ENCODE measurements around the gene STK16. TPM values are rescaled to one million over a fixed set of nuclear protein-coding genes. Genes with fewer than 3 reads are reported as not detected.
A peak's percentile ranks its signal among the peaks of the same experiment; 100 is the strongest.
"Not testable (repeated sequence)": the region's sequence is repeated elsewhere in the genome, so short reads cannot be mapped to it uniquely, and the experiment has no call there.

Gene STK16
- total and polyA plus RNA-seq, 2 donors, result 11.2 to 36.3 TPM

DNA sequence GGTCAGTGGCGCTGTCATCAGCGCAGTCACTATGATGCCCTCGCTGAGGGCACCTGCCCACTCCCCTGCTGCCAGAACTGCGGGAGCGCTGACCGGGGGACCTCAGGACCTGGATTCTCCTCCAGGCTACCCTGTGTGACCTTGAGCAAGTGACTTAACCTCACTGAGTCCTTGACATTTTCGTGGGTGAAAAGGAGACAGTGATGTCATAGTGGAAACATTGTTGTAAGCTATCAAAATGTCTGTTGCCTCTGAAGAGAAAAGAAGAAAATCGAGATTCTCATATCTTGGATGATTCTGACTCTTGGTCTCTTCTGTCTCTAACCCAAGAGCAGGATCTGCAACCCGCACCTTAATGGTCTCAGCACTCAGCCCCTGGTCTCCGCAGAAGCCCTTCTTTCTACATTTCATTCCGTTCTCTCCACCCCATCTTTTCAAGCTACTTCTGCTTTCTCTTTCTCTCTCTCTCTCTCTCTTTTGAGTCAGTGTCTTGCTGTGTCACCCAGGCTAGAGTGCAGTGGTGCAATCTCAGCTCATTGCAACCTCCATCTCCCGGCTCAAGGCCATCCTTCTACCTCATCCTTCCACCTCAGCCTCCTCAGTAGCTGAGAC, 9.4 kb downstream of the STK16 start:
- Histone ChIP-seq H3K27ac (ENCODE audit: low read depth) (no peak overlapping the region), H3K36me3 (ENCODE audit: insufficient read depth) (no peaks in the 10 kb centered on the region), H3K4me1 (ENCODE audit: insufficient read depth) (no peaks in the 10 kb centered on the region), H3K4me3 (ENCODE audit: low read depth, low read length) (peak overlapping the region; percentile 59)
- WGBS, result 23% methylated on average over 12 of the region's 12 CpGs
- DNase-seq (ENCODE audit: extremely low spot score), result no peak

DNA sequence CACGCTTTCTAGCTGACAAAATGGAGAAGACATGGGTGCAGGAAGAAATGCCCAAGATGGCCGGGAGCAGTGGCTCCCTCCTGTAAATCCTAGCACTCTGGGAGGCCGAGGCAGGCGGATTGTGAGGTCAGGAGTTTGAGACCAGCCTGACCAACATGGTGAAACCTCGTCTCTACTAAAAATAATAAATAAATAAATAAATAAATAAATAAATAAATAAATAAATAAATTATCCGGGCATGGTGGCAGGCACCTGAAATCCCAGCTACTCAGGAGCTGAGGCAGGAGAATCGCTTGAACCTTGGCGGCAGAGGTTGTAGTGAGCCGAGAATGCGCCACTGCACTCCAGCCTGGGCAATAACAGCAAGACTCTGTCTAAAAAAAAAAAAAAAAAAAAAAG, 13.7 kb downstream of the STK16 start:
- 82% methylated on average over 10 of the region's 10 CpGs for WGBS
- not testable (repeated sequence) for DNase-seq (ENCODE audit: extremely low spot score); H3K4me3 ChIP-seq (ENCODE audit: low read depth, low read length); H3K4me1 ChIP-seq (ENCODE audit: insufficient read depth); H3K36me3 ChIP-seq (ENCODE audit: insufficient read depth); H3K27ac ChIP-seq (ENCODE audit: low read depth)

DNA sequence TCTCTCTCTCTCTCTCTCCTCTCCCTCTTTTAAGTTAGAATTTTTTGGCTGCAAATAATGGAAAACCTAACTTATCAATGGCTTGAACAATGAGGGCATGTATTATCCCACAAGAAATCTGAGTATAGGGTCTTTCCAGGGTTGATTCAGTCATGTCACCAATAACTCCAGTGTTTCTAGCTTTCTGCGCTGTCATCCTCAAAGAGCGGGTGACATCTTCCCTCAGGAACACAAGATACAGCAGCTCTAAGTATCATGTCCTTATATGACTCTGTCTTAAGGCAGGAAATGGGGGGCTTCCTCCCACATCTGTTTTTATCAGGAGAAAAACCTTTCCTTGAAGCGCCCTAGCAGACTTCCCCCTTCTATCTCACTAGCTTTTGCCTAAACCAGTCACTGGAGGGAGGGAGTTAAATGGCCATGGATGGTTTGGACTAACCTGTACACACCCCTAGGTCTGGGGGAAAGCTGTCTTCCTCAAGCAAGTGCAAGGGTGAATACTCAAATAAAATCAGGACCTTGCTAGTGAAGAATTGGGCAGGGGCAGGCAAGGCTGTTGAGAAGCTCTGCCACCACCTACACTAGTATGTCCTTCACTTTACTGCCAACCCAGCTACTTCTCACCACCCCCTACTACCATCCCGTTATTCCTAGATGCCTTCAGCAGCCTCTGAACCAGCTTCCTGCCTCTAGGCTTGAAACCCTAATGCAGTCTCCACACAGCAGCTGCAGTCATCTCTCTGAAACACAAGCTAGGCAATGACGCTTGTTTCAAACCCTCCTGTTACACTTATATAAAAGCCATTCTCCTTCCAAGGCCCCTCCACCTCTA, 16.0 kb downstream of the STK16 start:
- H3K36me3 ChIP-seq (ENCODE audit: insufficient read depth), result no peaks in the 10 kb centered on the region
- 67% methylated on average over 5 of the region's 5 CpGs for WGBS
- DNase-seq (ENCODE audit: extremely low spot score), result no peak

DNA sequence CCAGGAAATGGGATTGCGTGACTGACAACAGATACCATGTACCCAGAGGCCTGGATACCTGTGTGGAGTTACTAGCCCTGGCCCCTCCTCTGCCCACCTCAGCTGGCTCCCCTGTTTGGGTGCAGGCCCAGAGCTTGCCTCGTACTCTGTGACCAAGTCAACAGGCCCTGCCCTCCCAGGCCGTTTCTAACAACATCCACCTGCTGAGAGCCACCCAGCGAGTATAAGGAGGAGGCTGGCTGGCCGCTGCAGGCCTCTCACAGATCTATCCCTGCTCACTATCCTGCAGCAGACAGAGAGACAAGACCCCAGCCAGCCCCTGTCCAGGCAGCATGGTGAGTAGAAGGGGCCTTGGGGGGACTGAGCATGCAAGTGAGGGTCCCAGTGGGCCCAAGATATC, 21.0 kb downstream of the STK16 start:
- no peaks in the 10 kb centered on the region for H3K4me1 ChIP-seq (ENCODE audit: insufficient read depth)
- no peak for DNase-seq (ENCODE audit: extremely low spot score)
- no peak overlapping the region for H3K4me3 ChIP-seq (ENCODE audit: low read depth, low read length)
- 60% methylated on average over 5 of the region's 5 CpGs for WGBS
- no peak overlapping the region for H3K27ac ChIP-seq (ENCODE audit: low read depth)
- H3K36me3 ChIP-seq (ENCODE audit: insufficient read depth), result no peaks in the 10 kb centered on the region

More for the DNA sequence above, 16.0 kb downstream of the STK16 start:
- Histone ChIP-seq H3K4me3 (ENCODE audit: low read depth, low read length) (no peak overlapping the region), H3K27ac (ENCODE audit: low read depth) (no peak overlapping the region), H3K4me1 (ENCODE audit: insufficient read depth) (no peaks in the 10 kb centered on the region)

GRCh38 chr2:219266886-219267285, 21.6 kb downstream of the STK16 start:
- WGBS, result 89% methylated on average over 1 of the region's 1 CpG

GRCh38 chr2:219268294-219268693, 23.0 kb downstream of the STK16 start:
- DNase-seq (ENCODE audit: extremely low spot score), result no peak
- WGBS, result 85% methylated on average over 2 of the region's 2 CpGs
- H3K27ac ChIP-seq (ENCODE audit: low read depth), result no peak overlapping the region
- H3K4me1 ChIP-seq (ENCODE audit: insufficient read depth), result no peaks in the 10 kb centered on the region
- no peak overlapping the region for H3K4me3 ChIP-seq (ENCODE audit: low read depth, low read length)
- H3K36me3 ChIP-seq (ENCODE audit: insufficient read depth), result no peaks in the 10 kb centered on the region

More at GRCh38 chr2:219266886-219267285, 21.6 kb downstream of the STK16 start:
- Histone ChIP-seq H3K36me3 (ENCODE audit: insufficient read depth) (no peaks in the 10 kb centered on the region), H3K4me1 (ENCODE audit: insufficient read depth) (no peaks in the 10 kb centered on the region), H3K4me3 (ENCODE audit: low read depth, low read length) (no peak overlapping the region), H3K27ac (ENCODE audit: low read depth) (no peak overlapping the region)
- DNase-seq (ENCODE audit: extremely low spot score), result no peak

GRCh38 chr2:219269362-219270054, 24.2 kb downstream of the STK16 start:
- 53% methylated on average over 8 of the region's 8 CpGs for WGBS

GRCh38 chr2:219270055-219270372, 24.7 kb downstream of the STK16 start:
- 84% methylated on average over 5 of the region's 5 CpGs for WGBS
- H3K4me3 ChIP-seq (ENCODE audit: low read depth, low read length), result no peak overlapping the region
- DNase-seq (ENCODE audit: extremely low spot score), result no peak

More at GRCh38 chr2:219269362-219270054, 24.2 kb downstream of the STK16 start:
- no peak overlapping the region for H3K27ac ChIP-seq (ENCODE audit: low read depth)
- no peaks in the 10 kb centered on the region for H3K36me3 ChIP-seq (ENCODE audit: insufficient read depth)
- DNase-seq (ENCODE audit: extremely low spot score), result no peak
- no peaks in the 10 kb centered on the region for H3K4me1 ChIP-seq (ENCODE audit: insufficient read depth)
- H3K4me3 ChIP-seq (ENCODE audit: low read depth, low read length), result no peak overlapping the region

DNA sequence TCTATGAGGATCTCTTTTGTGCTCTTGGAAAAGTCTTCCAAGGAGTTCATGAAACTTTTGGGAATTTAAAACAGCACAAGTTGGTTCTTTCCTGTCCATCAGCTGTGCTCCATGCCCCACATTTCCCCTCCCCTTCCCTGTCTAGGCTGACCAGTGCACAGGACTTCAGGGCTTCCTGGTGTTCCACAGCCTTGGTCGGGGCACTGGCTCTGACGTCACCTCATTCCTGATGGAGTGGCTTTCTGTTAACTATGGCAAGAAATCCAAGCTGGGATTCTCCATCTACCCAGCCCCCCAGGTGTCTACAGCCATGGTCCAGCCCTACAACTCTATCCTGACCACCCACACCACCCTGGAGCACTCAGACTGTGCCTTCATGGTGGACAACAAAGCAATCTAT, 25.7 kb downstream of the STK16 start:
- Histone ChIP-seq H3K4me3 (ENCODE audit: low read depth, low read length) (no peak overlapping the region), H3K27ac (ENCODE audit: low read depth) (no peak overlapping the region), H3K36me3 (ENCODE audit: insufficient read depth) (no peaks in the 10 kb centered on the region), H3K4me1 (ENCODE audit: insufficient read depth) (no peaks in the 10 kb centered on the region)
- DNase-seq (ENCODE audit: extremely low spot score), result no peak
- WGBS, result 82% methylated on average over 2 of the region's 2 CpGs

More at GRCh38 chr2:219270055-219270372, 24.7 kb downstream of the STK16 start:
- Histone ChIP-seq H3K27ac (ENCODE audit: low read depth) (no peak overlapping the region), H3K36me3 (ENCODE audit: insufficient read depth) (no peaks in the 10 kb centered on the region), H3K4me1 (ENCODE audit: insufficient read depth) (no peaks in the 10 kb centered on the region)

GRCh38 chr2:219272356-219272755, 27.1 kb downstream of the STK16 start:
- no peaks in the 10 kb centered on the region for H3K4me1 ChIP-seq (ENCODE audit: insufficient read depth)
- no peak for DNase-seq (ENCODE audit: extremely low spot score)
- WGBS, result 82% methylated on average over 4 of the region's 4 CpGs

DNA sequence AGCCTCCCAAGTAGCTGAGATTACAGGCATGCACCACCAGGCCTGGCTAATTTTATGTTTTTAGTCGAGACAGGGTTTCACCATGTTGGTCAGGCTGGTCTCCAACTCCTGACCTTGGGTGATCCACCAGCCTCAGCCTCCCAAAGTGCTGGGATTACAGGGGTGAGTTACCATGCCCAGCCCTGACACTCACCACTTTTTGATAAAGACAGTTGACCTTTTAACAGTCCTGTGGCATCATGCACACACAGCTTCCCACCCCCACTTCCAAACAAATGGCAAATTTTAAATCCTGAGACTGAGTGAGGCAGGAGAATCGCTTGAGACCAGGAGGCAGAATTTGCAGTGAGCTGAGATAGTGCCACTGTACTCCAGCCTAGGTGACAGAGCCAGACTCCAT, 27.7 kb downstream of the STK16 start:
- WGBS, result 72% methylated on average over 2 of the region's 2 CpGs
- H3K4me1 ChIP-seq (ENCODE audit: insufficient read depth), result no peaks in the 10 kb centered on the region
- H3K27ac ChIP-seq (ENCODE audit: low read depth), result no peak overlapping the region
- DNase-seq (ENCODE audit: extremely low spot score), result no peak
- no peak overlapping the region for H3K4me3 ChIP-seq (ENCODE audit: low read depth, low read length)
- no peaks in the 10 kb centered on the region for H3K36me3 ChIP-seq (ENCODE audit: insufficient read depth)

More at GRCh38 chr2:219272356-219272755, 27.1 kb downstream of the STK16 start:
- H3K4me3 ChIP-seq (ENCODE audit: low read depth, low read length), result no peak overlapping the region
- no peaks in the 10 kb centered on the region for H3K36me3 ChIP-seq (ENCODE audit: insufficient read depth)
- H3K27ac ChIP-seq (ENCODE audit: low read depth), result no peak overlapping the region

DNA sequence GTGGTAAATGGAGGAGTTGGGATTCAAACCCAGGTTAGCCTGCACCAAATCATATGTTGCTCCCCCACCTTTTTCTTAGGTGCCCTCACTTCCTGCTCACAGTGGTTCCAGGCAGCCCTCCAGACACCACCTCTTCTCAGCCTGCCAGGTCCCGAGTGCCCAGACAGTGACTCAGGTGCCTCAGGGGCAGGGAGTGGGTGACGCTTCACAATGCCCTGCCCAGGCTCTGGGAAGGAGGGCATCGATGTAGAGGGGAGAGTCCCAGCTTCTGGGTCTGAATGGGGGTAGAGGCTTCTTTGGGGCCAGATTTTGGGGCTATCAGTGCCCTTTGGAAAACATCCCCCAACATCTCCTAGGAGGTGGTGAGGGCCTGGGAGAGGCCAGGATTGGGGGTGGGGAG, 28.7 kb downstream of the STK16 start:
- WGBS, result 69% methylated on average over 3 of the region's 3 CpGs
- no peaks in the 10 kb centered on the region for H3K36me3 ChIP-seq (ENCODE audit: insufficient read depth)
- no peaks in the 10 kb centered on the region for H3K4me1 ChIP-seq (ENCODE audit: insufficient read depth)
- no peak overlapping the region for H3K4me3 ChIP-seq (ENCODE audit: low read depth, low read length)
- DNase-seq (ENCODE audit: extremely low spot score), result no peak
- H3K27ac ChIP-seq (ENCODE audit: low read depth), result no peak overlapping the region

DNA sequence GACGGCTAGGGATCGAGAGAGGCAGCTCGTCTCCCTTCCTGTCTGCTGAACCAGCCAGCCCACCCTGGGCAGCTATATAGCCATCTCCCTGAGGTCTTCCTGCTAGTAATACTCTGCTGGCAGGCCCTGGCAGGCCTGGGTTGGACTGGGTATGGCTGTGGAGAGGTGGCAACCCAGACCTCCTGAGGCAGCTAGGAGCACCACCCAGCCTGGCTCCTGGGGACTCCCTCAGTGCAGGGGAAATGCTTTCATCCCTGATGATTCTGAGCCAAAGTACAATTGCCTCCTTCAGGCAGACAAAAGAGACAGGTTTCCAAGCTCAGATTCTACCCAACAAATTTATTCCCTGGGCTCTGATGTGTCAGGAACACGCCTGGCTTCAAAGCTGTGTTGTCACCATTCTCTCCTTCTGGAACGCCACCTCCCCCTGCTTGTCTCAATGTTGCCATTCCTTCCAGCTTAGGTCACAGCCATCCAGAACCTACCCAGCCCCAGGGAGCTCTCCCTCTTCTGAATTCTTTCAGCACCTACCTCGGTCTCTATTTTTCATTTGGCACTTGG, 29.2 kb downstream of the STK16 start:
- Histone ChIP-seq H3K4me3 (ENCODE audit: low read depth, low read length) (no peak overlapping the region), H3K36me3 (ENCODE audit: insufficient read depth) (no peaks in the 10 kb centered on the region), H3K27ac (ENCODE audit: low read depth) (no peak overlapping the region), H3K4me1 (ENCODE audit: insufficient read depth) (no peaks in the 10 kb centered on the region)
- no peak for DNase-seq (ENCODE audit: extremely low spot score)
- 29% methylated on average over 6 of the region's 6 CpGs for WGBS
